A549 (cell line): ENCODE data around the gene NDFIP1.

ENCODE experiments used
- CHD4 ChIP-seq: fragments of 200-600 bp; sonication (generic); IDR thresholded peaks from 2 replicates; pipeline ENCODE4 v1.6.1; 2016; ENCODE audit warnings: antibody characterized with exemption, mild to moderate bottlenecking, borderline replicate concordance
- EHMT2 ChIP-seq: fragments of 200-600 bp; sonication (generic); IDR thresholded peaks from 2 replicates; pipeline ENCODE4 v1.6.1; 2016; ENCODE audit warnings: antibody characterized with exemption, low read depth, mild to moderate bottlenecking, moderate library complexity
- EP300 ChIP-seq, 2 experiments: fragments of >200 bp; sonication (Bioruptor Twin); formaldehyde crosslinking; IDR thresholded peaks; 2 replicates in 1 of 2; 3 replicates in 1 of 2; pipeline ENCODE4 v1.6.1; 2016 to 2017
- HMGXB4 ChIP-seq: fragments of 250-450 bp; sonication (Bioruptor Pico); IDR thresholded peaks from 2 replicates; pipeline ENCODE4 v1.5.0; 2021; ENCODE audit warnings: mild to moderate bottlenecking, moderate library complexity, borderline replicate concordance
- JUN ChIP-seq, 2 experiments: fragments of >200 bp; sonication (Bioruptor Twin); formaldehyde crosslinking; IDR thresholded peaks; 2 replicates in 1 of 2; 3 replicates in 1 of 2; pipeline ENCODE4 v1.6.1; 2016 to 2017
- PHF8 ChIP-seq: fragments of 200-600 bp; sonication (generic); IDR thresholded peaks from 2 replicates; pipeline ENCODE4 v1.6.1; 2016; ENCODE audit warnings: low read depth, mild to moderate bottlenecking, antibody characterized with exemption, moderate library complexity, borderline replicate concordance
- POLR2A ChIP-seq: IDR thresholded peaks from 2 replicates; pipeline ENCODE4 v1.6.1; 2012; ENCODE audit warnings: mild to moderate bottlenecking, low read length
- RAD21 ChIP-seq, 2 experiments: fragments of >200 bp in 1 of 2; sonication (Bioruptor Twin) in 1 of 2; formaldehyde crosslinking in 1 of 2; IDR thresholded peaks in 1 of 2; conservative IDR thresholded peaks in 1 of 2; 2 replicates in 1 of 2; 3 replicates in 1 of 2; pipeline ENCODE4 v1.6.1; 2012 to 2018; ENCODE audit warnings: inconsistent platforms in 1 of 2
- RFX5 ChIP-seq: fragments of 450-650 bp; IDR thresholded peaks from 2 replicates; pipeline ENCODE4 v1.7.1; 2014; ENCODE audit warnings: antibody characterized with exemption, mild to moderate bottlenecking, moderate library complexity
- ZFP36 ChIP-seq: fragments of 450-650 bp; IDR thresholded peaks from 2 replicates; pipeline ENCODE4 v1.6.1; 2014; ENCODE audit warnings: borderline replicate concordance; ENCODE audit not compliant: partially characterized antibody
- TF ChIP-seq, protein P1 (sequence below): fragments of >200 bp; sonication (Bioruptor Twin); formaldehyde crosslinking; IDR thresholded peaks from 3 replicates; pipeline ENCODE4 v1.5.1; 2016
- TF ChIP-seq, protein P2 (sequence below): fragments of 200-600 bp; sonication (generic); IDR thresholded peaks from 2 replicates; pipeline ENCODE4 v1.6.1; 2016; ENCODE audit warnings: antibody characterized with exemption, mild to moderate bottlenecking, moderate library complexity
- TF ChIP-seq, protein P3 (sequence below): fragments of 450-650 bp; IDR thresholded peaks from 2 replicates; pipeline ENCODE4 v1.6.1; 2014; ENCODE audit warnings: antibody characterized with exemption

GRCh38 chr5:142131394-142131793 is 22.8 kb downstream of the NDFIP1 start:
- TF ChIP-seq, protein P1, sequence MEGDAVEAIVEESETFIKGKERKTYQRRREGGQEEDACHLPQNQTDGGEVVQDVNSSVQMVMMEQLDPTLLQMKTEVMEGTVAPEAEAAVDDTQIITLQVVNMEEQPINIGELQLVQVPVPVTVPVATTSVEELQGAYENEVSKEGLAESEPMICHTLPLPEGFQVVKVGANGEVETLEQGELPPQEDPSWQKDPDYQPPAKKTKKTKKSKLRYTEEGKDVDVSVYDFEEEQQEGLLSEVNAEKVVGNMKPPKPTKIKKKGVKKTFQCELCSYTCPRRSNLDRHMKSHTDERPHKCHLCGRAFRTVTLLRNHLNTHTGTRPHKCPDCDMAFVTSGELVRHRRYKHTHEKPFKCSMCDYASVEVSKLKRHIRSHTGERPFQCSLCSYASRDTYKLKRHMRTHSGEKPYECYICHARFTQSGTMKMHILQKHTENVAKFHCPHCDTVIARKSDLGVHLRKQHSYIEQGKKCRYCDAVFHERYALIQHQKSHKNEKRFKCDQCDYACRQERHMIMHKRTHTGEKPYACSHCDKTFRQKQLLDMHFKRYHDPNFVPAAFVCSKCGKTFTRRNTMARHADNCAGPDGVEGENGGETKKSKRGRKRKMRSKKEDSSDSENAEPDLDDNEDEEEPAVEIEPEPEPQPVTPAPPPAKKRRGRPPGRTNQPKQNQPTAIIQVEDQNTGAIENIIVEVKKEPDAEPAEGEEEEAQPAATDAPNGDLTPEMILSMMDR = no peak
- TF ChIP-seq, protein P2, sequence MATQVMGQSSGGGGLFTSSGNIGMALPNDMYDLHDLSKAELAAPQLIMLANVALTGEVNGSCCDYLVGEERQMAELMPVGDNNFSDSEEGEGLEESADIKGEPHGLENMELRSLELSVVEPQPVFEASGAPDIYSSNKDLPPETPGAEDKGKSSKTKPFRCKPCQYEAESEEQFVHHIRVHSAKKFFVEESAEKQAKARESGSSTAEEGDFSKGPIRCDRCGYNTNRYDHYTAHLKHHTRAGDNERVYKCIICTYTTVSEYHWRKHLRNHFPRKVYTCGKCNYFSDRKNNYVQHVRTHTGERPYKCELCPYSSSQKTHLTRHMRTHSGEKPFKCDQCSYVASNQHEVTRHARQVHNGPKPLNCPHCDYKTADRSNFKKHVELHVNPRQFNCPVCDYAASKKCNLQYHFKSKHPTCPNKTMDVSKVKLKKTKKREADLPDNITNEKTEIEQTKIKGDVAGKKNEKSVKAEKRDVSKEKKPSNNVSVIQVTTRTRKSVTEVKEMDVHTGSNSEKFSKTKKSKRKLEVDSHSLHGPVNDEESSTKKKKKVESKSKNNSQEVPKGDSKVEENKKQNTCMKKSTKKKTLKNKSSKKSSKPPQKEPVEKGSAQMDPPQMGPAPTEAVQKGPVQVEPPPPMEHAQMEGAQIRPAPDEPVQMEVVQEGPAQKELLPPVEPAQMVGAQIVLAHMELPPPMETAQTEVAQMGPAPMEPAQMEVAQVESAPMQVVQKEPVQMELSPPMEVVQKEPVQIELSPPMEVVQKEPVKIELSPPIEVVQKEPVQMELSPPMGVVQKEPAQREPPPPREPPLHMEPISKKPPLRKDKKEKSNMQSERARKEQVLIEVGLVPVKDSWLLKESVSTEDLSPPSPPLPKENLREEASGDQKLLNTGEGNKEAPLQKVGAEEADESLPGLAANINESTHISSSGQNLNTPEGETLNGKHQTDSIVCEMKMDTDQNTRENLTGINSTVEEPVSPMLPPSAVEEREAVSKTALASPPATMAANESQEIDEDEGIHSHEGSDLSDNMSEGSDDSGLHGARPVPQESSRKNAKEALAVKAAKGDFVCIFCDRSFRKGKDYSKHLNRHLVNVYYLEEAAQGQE = no peak
- TF ChIP-seq, protein P3, sequence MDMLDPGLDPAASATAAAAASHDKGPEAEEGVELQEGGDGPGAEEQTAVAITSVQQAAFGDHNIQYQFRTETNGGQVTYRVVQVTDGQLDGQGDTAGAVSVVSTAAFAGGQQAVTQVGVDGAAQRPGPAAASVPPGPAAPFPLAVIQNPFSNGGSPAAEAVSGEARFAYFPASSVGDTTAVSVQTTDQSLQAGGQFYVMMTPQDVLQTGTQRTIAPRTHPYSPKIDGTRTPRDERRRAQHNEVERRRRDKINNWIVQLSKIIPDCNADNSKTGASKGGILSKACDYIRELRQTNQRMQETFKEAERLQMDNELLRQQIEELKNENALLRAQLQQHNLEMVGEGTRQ = no peak
- no peak for TF ChIP-seq EP300 (IDR thresholded peaks at IDR 0.05)
- no peak for TF ChIP-seq ZFP36
- no peak for TF ChIP-seq JUN (IDR thresholded peaks at IDR 0.05)
- TF ChIP-seq POLR2A = no peak
- no peak for TF ChIP-seq EHMT2
- no peak for TF ChIP-seq RAD21 (conservative IDR thresholded peaks at IDR 0.05 in 1 of 2, IDR thresholded peaks at IDR 0.05 in 1 of 2)
- no peak for TF ChIP-seq HMGXB4
- no peak for TF ChIP-seq CHD4
- TF ChIP-seq RFX5 = no peak
- no peak for TF ChIP-seq PHF8
